Measurements from ENCODE around the gene GLDC. TPM values are rescaled to one million over a fixed set of nuclear protein-coding genes. Genes with fewer than 3 reads are reported as not detected.

The GLDC gene
- total RNA-seq, 1 donor, result 0.72 TPM

DNA sequence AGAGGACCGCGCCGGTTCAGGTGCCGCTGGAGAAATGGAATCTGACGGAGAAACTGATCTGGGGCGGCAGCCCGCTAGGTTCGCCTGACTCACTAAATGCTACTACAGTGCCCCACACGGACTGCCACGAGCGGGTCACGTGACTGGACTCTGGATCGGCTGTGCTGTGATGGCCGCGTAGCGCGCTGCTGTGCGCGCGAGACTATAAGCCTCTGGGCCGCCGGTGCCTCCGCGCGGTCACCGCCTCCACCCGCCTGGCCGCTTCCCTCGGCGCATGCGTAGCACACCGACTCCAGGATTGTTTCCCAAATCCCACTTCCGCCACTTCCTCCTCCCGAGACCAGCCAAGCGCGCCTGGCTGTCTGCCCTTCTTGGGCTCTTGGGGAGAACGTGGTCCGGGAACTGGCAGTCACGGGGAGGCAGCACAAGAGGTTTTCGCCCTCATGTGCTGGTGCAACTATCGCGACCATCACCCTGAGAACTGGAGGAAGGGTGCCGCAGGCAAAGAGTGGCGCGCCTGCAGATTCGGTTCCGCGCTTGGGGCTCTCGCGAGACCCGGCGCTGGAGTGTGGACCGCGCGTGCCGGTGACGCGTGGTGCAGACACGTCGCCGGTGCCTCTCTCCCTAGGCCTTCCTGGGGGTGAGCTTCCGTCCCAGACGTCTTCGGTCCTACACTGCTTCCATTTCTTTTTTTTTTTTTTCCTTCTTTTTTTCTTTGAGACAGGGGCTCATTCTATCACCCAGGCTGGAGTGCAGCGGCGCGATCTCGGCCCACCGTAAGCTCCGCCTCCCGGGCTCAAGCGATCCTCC is 35.8 kb upstream of the GLDC start:
- Histone ChIP-seq H3K36me3 (ENCODE audit: insufficient read depth, low read length) (no peaks in the 10 kb centered on the region), H2AFZ (ENCODE audit: low read length) (peak overlapping the region; percentile 96), H3K27me3 (ENCODE audit: insufficient read depth, low read length) (no peaks in the 10 kb centered on the region), H3K9me3 (ENCODE audit: low read depth, low read length) (no peaks in the 10 kb centered on the region), H3K4me1 (ENCODE audit: insufficient read depth, low read length) (peaks cover 15% of the 10 kb centered on the region), H3K27ac (ENCODE audit: low read depth, low read length) (peak overlapping the region; percentile 84), H3K79me2 (ENCODE audit: insufficient read depth, low read length) (peaks cover 21% of the 10 kb centered on the region), H4K20me1 (ENCODE audit: insufficient read depth, low read length) (no peaks in the 10 kb centered on the region), H3K4me3 (ENCODE audit: insufficient read depth, low read length) (peak overlapping the region; percentile 81), H3K4me2 (ENCODE audit: insufficient read depth, low read length) (peak overlapping the region; percentile 95)
- peak; percentile 98 for DNase-seq (ENCODE audit: insufficient read length, low spot score, missing footprints)
- TF ChIP-seq, protein P1, sequence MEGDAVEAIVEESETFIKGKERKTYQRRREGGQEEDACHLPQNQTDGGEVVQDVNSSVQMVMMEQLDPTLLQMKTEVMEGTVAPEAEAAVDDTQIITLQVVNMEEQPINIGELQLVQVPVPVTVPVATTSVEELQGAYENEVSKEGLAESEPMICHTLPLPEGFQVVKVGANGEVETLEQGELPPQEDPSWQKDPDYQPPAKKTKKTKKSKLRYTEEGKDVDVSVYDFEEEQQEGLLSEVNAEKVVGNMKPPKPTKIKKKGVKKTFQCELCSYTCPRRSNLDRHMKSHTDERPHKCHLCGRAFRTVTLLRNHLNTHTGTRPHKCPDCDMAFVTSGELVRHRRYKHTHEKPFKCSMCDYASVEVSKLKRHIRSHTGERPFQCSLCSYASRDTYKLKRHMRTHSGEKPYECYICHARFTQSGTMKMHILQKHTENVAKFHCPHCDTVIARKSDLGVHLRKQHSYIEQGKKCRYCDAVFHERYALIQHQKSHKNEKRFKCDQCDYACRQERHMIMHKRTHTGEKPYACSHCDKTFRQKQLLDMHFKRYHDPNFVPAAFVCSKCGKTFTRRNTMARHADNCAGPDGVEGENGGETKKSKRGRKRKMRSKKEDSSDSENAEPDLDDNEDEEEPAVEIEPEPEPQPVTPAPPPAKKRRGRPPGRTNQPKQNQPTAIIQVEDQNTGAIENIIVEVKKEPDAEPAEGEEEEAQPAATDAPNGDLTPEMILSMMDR (IDR thresholded peaks at IDR 0.05; ENCODE audit: extremely low read depth, low read depth, low read length), result no peak

DNA sequence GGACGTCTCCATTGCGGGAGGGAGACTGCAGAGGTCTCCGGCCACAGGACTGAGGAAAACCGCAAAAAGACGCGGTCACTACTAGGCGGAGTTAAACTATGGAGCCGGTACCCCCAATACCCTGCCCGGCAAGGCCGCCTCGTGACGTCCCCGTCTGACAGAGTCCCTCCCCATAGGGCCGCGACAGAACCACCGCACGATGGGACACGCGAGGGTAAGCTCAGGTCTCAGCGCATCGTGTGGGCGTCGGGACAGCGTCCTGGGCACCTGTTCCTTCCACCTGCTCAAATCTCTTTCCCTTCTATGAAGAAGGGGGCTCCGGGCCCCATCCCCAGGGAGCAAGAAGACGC is 35.2 kb upstream of the GLDC start:
- H3K4me3 ChIP-seq (ENCODE audit: insufficient read depth, low read length), result peak overlapping the region; percentile 81
- no peaks in the 10 kb centered on the region for H4K20me1 ChIP-seq (ENCODE audit: insufficient read depth, low read length)
- no peaks in the 10 kb centered on the region for H3K36me3 ChIP-seq (ENCODE audit: insufficient read depth, low read length)
- TF ChIP-seq, protein P1 (IDR thresholded peaks at IDR 0.05; ENCODE audit: extremely low read depth, low read depth, low read length), result no peak
- H3K79me2 ChIP-seq (ENCODE audit: insufficient read depth, low read length), result peaks cover 21% of the 10 kb centered on the region
- no peaks in the 10 kb centered on the region for H3K9me3 ChIP-seq (ENCODE audit: low read depth, low read length)
- H3K4me1 ChIP-seq (ENCODE audit: insufficient read depth, low read length), result peaks cover 12% of the 10 kb centered on the region
- peak; percentile 64 for DNase-seq (ENCODE audit: insufficient read length, low spot score, missing footprints)
- peak overlapping the region; percentile 95 for H3K4me2 ChIP-seq (ENCODE audit: insufficient read depth, low read length)
- H2AFZ ChIP-seq (ENCODE audit: low read length), result peak overlapping the region; percentile 92
- no peaks in the 10 kb centered on the region for H3K27me3 ChIP-seq (ENCODE audit: insufficient read depth, low read length)
- peak overlapping the region; percentile 84 for H3K27ac ChIP-seq (ENCODE audit: low read depth, low read length)

DNA sequence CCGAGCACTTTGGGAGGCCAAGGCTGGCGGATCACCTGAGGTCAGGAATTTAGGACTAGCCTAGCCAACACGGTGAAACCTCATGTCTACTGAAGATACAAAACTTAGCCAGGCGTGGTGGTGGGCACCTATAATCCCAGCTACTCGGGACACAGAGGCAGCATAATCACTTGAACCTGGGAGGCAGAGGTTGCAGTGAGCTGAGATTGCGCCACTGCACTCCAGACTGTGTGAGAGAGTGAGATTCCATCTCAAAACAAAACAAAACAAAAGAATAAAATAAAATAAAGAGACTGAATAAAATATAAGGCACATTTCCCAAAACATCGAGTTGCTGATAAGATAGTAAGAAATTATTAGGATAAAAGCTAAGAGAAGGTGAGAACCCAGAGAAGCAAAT is 32.3 kb upstream of the GLDC start:
- no peaks in the 10 kb centered on the region for H4K20me1 ChIP-seq (ENCODE audit: insufficient read depth, low read length)
- H3K4me1 ChIP-seq (ENCODE audit: insufficient read depth, low read length), result peaks cover 12% of the 10 kb centered on the region
- no peaks in the 10 kb centered on the region for H3K36me3 ChIP-seq (ENCODE audit: insufficient read depth, low read length)
- no peak overlapping the region for H3K4me2 ChIP-seq (ENCODE audit: insufficient read depth, low read length)
- H3K27me3 ChIP-seq (ENCODE audit: insufficient read depth, low read length), result no peaks in the 10 kb centered on the region
- DNase-seq (ENCODE audit: insufficient read length, low spot score, missing footprints), result no peak
- H3K79me2 ChIP-seq (ENCODE audit: insufficient read depth, low read length), result peaks cover 9% of the 10 kb centered on the region
- no peaks in the 10 kb centered on the region for H3K9me3 ChIP-seq (ENCODE audit: low read depth, low read length)
- TF ChIP-seq, protein P1 (IDR thresholded peaks at IDR 0.05; ENCODE audit: extremely low read depth, low read depth, low read length), result no peak
- no peak overlapping the region for H2AFZ ChIP-seq (ENCODE audit: low read length)
- no peak overlapping the region for H3K4me3 ChIP-seq (ENCODE audit: insufficient read depth, low read length)
- H3K27ac ChIP-seq (ENCODE audit: low read depth, low read length), result no peak overlapping the region

DNA sequence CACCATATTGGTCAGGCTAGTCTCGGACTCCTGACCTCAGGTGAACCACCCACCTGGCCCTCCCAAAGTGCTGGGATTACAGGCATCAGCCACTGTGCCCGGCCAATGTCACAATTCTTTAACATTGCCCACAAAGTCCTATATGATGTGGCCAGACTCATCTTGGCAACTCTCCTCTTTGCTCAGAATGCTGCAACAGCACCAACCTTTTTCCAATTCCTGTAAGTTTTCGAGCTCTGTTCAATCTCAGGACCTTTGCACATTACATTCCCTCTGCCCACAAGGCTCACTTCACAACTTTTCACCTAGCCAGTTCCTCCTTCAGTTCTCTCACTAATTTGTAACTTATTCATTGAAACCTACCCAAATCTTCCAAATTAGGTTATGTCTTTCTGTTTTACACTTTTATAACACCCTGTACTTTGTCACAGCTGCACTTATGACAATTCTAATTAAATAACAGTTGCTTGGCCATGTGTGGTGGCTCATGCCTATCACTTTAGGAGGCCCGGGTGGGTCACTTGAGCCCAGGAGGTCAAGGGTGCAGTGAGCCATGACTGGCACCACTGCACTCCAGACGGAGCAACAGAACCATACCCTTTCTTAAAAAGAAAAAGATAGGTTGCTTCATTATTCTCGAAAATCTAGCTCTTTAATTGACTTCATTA is 30.9 kb upstream of the GLDC start:
- H3K4me1 ChIP-seq (ENCODE audit: insufficient read depth, low read length), result peaks cover 5% of the 10 kb centered on the region
- H2AFZ ChIP-seq (ENCODE audit: low read length), result no peak overlapping the region
- no peaks in the 10 kb centered on the region for H3K36me3 ChIP-seq (ENCODE audit: insufficient read depth, low read length)
- H3K27me3 ChIP-seq (ENCODE audit: insufficient read depth, low read length), result no peaks in the 10 kb centered on the region
- no peaks in the 10 kb centered on the region for H4K20me1 ChIP-seq (ENCODE audit: insufficient read depth, low read length)
- no peak overlapping the region for H3K27ac ChIP-seq (ENCODE audit: low read depth, low read length)
- H3K9me3 ChIP-seq (ENCODE audit: low read depth, low read length), result no peaks in the 10 kb centered on the region
- no peaks in the 10 kb centered on the region for H3K79me2 ChIP-seq (ENCODE audit: insufficient read depth, low read length)
- H3K4me2 ChIP-seq (ENCODE audit: insufficient read depth, low read length), result no peak overlapping the region
- H3K4me3 ChIP-seq (ENCODE audit: insufficient read depth, low read length), result no peak overlapping the region
- DNase-seq (ENCODE audit: insufficient read length, low spot score, missing footprints), result peak; percentile 36
- TF ChIP-seq, protein P1 (IDR thresholded peaks at IDR 0.05; ENCODE audit: extremely low read depth, low read depth, low read length), result no peak
